Tibial artery (tissue), 4 donors: ENCODE measurements around the gene KRTAP10-2.

Experiments
- DNase-seq, 2 donors: peaks; one replicate each; pipeline ENCODE4 v3.0.0-alpha.2; 2019
- H3K27ac ChIP-seq, 2 donors: fragments of 200-600 bp; sonication (generic) in 1 of 2; 1 replicate in 1 of 2; 2 replicates in 1 of 2; pipeline ENCODE4 v1.5.1; 2018 to 2019; ENCODE audit warnings: mild to moderate bottlenecking in 1 of 2
- H3K27me3 ChIP-seq, 2 donors: fragments of 200-600 bp; sonication (generic) in 1 of 2; one replicate each; pipeline versions ENCODE4 v1.5.1 to v1.6.0; 2016 to 2019
- H3K36me3 ChIP-seq, 3 donors: fragments of 200-600 bp; sonication (generic) in 2 of 3; one replicate each; pipeline ENCODE4 v1.5.1; 2016 to 2019; ENCODE audit warnings: mild to moderate bottlenecking in 2 of 3
- H3K4me1 ChIP-seq, 4 donors: fragments of 200-600 bp; sonication (generic) in 2 of 4; 1 replicate in 3 of 4; 2 replicates in 1 of 4; pipeline ENCODE4 v1.5.1; 2016 to 2019
- H3K4me3 ChIP-seq, 2 donors: fragments of 200-600 bp; sonication (generic) in 1 of 2; 1 replicate in 1 of 2; 2 replicates in 1 of 2; pipeline ENCODE4 v1.5.1; 2018 to 2019; ENCODE audit warnings: mild to moderate bottlenecking in 2 of 2
- H3K9me3 ChIP-seq, 3 donors: fragments of 200-600 bp; sonication (generic) in 1 of 3; one replicate each; pipeline ENCODE4 v1.5.1; 2016 to 2019
- intact Hi-C: fragments of 100-400 bp; cut with DNase I; formaldehyde crosslinking; loops from one replicate; pipeline ENCODE4 v1.15.0; 2023; ENCODE audit warnings: low total_unique reads
- TF ChIP-seq, protein P1 (sequence below), 2 experiments: fragments of 200-600 bp in 1 of 2; fragments of 450-650 bp in 1 of 2; IDR thresholded peaks; one replicate each; pipeline ENCODE4 v1.5.1; 2017 to 2019; ENCODE audit warnings: antibody characterized with exemption in 2 of 2, mild to moderate bottlenecking in 1 of 2, moderate library complexity in 1 of 2

Gene KRTAP10-2

DNA sequence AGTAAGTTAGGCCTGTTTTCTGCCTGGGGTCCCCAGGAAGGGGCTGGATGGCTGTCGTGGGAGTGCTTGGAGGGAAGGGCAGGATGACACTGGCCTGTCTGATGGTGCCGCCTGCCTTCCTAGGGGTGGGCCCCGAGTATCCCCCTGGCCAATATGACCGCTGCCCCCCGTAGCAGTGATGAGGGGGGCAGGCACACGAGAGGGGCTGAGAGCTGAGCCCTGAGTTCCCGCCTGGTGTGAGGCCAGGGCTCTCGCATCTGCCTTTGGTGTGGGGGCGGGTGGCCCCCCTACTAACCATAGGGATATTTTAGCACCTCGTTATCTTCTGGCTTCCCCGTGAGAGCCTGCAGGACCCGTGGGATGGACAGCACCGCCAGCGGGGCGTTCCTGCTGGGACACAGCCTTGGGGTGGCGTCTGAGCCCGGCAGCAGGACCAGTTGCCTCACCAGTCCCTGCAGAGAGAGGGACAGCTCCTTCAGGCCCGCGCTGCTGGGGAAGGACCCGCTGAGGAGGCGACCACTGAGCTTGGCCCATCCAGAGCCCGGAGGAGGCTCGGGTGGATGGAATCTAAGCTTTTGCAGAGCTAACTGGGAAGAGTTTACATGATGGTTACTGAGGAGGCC is 21.7 kb downstream of the KRTAP10-2 start:
- TF ChIP-seq, protein P1, sequence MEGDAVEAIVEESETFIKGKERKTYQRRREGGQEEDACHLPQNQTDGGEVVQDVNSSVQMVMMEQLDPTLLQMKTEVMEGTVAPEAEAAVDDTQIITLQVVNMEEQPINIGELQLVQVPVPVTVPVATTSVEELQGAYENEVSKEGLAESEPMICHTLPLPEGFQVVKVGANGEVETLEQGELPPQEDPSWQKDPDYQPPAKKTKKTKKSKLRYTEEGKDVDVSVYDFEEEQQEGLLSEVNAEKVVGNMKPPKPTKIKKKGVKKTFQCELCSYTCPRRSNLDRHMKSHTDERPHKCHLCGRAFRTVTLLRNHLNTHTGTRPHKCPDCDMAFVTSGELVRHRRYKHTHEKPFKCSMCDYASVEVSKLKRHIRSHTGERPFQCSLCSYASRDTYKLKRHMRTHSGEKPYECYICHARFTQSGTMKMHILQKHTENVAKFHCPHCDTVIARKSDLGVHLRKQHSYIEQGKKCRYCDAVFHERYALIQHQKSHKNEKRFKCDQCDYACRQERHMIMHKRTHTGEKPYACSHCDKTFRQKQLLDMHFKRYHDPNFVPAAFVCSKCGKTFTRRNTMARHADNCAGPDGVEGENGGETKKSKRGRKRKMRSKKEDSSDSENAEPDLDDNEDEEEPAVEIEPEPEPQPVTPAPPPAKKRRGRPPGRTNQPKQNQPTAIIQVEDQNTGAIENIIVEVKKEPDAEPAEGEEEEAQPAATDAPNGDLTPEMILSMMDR (IDR thresholded peaks at IDR 0.05): no peak
- Histone ChIP-seq H3K36me3 (no peaks in the 10 kb centered on the region), H3K9me3 (no peaks in the 10 kb centered on the region), H3K27ac (no peak overlapping the region), H3K4me1 (no peaks in the 10 kb centered on the region), H3K4me3 (no peak overlapping the region), H3K27me3 (peaks cover 0 to 28% of the 10 kb centered on the region in 2 donors)
- intact Hi-C loops: no loop called here
- peak; percentile 2 to 57 for DNase-seq

DNA sequence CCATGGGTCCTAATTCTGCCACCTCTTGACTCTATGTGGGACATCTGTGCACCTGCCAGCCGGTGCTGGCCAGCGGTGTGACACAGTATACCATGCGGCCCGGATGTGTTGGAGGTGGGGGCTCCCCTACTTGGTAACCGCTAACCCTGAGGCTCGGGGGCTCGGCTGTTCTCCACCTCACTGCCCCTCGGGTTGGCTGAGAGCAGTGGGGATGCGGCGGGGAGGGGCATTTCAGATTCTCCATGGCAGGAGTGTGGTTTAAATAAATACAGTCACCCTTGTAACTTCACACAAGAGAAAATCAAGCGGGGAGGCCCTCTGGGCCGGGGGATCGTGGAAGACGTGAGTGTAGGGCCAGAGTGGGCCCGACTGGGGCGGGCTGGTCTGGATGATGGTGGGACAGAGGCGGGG is 22.3 kb downstream of the KRTAP10-2 start:
- H3K27me3 ChIP-seq: peaks cover 0 to 28% of the 10 kb centered on the region in 2 donors
- TF ChIP-seq, protein P1 (IDR thresholded peaks at IDR 0.05): no peak
- H3K36me3 ChIP-seq: no peaks in the 10 kb centered on the region
- intact Hi-C loops: no loop called here
- H3K4me3 ChIP-seq: no peak overlapping the region
- H3K27ac ChIP-seq: no peak overlapping the region
- no peaks in the 10 kb centered on the region for H3K9me3 ChIP-seq
- H3K4me1 ChIP-seq: no peaks in the 10 kb centered on the region
- DNase-seq: peak in 1 of 2 donors; percentile 11

GRCh38 chr21:44528634-44528995 is 22.7 kb downstream of the KRTAP10-2 start:
- TF ChIP-seq, protein P1 (IDR thresholded peaks at IDR 0.05): no peak
- Histone ChIP-seq H3K27me3 (peaks cover 0 to 27% of the 10 kb centered on the region in 2 donors), H3K27ac (no peak overlapping the region), H3K36me3 (no peaks in the 10 kb centered on the region), H3K4me3 (no peak overlapping the region), H3K4me1 (no peaks in the 10 kb centered on the region), H3K9me3 (no peaks in the 10 kb centered on the region)
- intact Hi-C loops: no loop called here
- DNase-seq: peak; percentile 2 to 16

DNA sequence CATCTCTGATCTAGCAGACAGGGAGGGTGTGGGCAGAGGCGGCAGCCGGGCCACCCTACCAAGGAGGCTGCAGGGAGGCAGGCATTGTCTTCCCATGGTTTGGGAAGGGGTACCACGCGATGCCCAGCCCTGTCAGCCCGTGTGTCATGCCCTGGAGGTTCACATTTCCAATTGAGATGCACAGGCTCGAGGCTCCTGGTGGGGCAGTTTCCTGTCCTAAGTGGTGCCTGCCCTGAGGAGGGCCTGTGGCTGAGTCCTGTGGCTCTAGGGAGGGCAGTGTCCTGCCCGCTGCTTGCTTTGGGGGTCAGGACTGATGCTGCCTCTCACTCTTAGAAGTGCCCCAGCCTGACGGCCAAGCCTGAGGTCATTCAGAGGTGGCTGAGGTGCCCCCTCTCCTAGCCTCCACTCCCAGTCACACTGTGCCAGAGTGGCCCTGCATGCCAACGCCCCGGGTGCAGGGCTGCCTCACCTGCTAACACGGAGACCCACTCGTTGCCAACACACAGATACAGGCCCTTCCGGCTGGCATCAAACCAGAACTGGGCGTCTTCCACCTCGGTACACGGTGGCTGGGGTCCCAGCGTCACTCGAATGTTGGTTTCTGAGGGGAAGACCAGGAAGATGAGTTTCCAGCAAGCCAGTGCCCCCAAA is 23.2 kb downstream of the KRTAP10-2 start:
- TF ChIP-seq, protein P1 (IDR thresholded peaks at IDR 0.05): no peak
- no peaks in the 10 kb centered on the region for H3K36me3 ChIP-seq
- peak; percentile 9 to 59 for DNase-seq
- H3K27ac ChIP-seq: no peak overlapping the region
- peaks cover 0 to 22% of the 10 kb centered on the region in 2 donors for H3K27me3 ChIP-seq
- H3K4me1 ChIP-seq: no peaks in the 10 kb centered on the region
- H3K4me3 ChIP-seq: no peak overlapping the region
- intact Hi-C loops: no loop called here
- H3K9me3 ChIP-seq: no peaks in the 10 kb centered on the region

DNA sequence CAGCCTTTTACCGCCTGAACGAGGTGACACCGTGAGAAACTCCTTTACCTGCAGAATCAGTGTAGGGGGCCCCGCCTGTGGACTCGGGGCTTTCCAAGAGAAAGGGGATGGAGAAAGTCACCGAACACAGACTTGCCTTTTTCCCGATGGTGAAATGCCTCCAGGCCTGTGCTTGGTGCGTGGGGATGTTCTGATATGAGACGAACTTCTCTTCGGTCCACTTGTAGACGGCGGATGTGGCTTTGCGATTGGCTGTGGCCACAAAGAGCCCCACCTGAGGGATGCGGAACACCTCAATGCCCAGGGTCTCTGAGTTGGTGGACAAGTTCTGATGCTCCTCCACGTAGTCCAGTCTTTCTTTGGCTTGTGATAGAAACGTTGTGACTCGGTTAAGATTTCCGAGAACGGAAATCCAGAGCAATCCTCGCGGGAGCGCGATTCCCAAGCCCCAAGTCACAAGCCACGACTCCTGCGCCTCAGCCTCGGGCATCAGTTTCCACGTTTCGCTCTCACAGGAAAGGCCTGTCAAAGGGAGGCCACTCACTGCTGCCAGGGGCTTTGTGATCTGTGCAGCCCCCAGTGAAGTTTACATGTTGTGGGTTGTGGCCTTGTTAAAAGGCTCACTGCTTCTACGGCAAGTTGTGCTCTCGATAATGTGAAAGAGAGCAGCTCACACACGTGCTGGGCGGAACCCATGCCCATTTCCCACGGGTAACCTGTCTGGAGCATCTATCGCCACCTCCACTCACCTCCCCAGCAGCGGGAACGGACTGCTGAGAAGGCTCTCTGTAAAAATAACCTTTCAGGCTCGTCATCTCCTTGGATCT is 23.9 kb downstream of the KRTAP10-2 start:
- H3K4me3 ChIP-seq: no peak overlapping the region
- TF ChIP-seq, protein P1 (IDR thresholded peaks at IDR 0.05): no peak
- intact Hi-C loops: no loop called here
- H3K27me3 ChIP-seq: peaks cover 0 to 25% of the 10 kb centered on the region in 2 donors
- H3K9me3 ChIP-seq: no peaks in the 10 kb centered on the region
- H3K4me1 ChIP-seq: no peaks in the 10 kb centered on the region
- H3K27ac ChIP-seq: no peak overlapping the region
- no peaks in the 10 kb centered on the region for H3K36me3 ChIP-seq
- DNase-seq: peak; percentile 9 to 33
